Measurements from ENCODE around the gene DLK2. TPM values are rescaled to one million over a fixed set of nuclear protein-coding genes. Genes with fewer than 3 reads are reported as not detected.
A peak's percentile ranks its signal among the peaks of the same experiment; 100 is the strongest.

DLK2 gene
- total and polyA plus RNA-seq, 7 experiments from 2014 or later, result 0.30 to 1.6 (median 0.56) TPM

DNA sequence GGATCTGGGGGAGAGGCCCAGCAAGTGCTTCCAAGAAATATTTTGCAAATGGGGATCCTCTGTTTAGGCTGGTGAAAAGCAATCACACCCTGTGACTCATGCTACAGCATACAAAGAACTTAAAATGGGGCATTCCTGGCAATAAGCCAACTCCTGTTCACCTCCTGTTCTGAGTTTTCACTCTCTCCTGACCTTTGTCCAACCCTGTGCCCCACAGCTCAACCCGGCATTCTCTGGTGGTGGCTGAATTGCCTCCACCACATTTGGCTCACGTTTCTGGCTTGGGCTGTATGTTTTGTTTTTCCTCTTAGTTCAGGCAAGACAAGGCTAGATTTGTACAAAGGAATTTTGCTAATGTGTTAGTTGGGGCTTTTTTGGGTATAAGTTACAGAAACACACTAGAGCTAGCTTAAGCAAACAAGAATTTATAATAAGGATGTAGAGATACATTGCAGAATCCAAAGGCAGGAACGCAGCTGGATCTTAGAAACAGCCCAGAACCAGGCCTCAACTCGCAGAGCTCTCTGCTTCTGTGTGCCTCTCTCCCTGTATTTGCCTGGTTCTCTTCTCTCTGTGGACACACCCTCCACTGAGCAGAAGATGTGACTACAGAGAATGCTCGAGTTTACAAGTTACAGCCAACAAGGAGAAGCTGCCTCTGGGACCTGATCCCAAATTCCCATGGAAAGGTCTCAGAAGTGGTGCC is 18.6 kb downstream of the DLK2 start:
- H3K4me1 ChIP-seq (ENCODE audit: control insufficient read depth in 2 of 2, insufficient read depth in 2 of 2, low read length in 2 of 2), result no peaks in the 10 kb centered on the region
- H3K9me3 ChIP-seq (ENCODE audit: control insufficient read depth in 2 of 3, low read length in 3 of 3), result no peaks in the 10 kb centered on the region
- H3K4me3 ChIP-seq (ENCODE audit: low read length), result no peak overlapping the region
- intact Hi-C loops (cut with micrococcal nuclease), result no loop called here
- no peaks in the 10 kb centered on the region for H3K27me3 ChIP-seq (ENCODE audit: control insufficient read depth in 2 of 2, insufficient read depth in 2 of 2, low read length in 2 of 2)
- ATAC-seq, result no peak
- DNase-seq, result no peak
- ChIA-PET POLR2A (interaction anchor here (0.6 to 1.2 kb wide), 4 partner anchors 10 to 1442 kb away, joined by 3 read pairs; partner anchors contain the start of gene ABCC10), CTCF (interaction anchor here (1.4 kb wide), 1 partner anchor 71 kb away, joined by 3 read pairs; no protein-coding TSS in a partner anchor)
- peaks cover 0 to 52% (median 0%) of the 10 kb centered on the region in 3 experiments for H3K36me3 ChIP-seq (ENCODE audit: control insufficient read depth in 2 of 3, insufficient read depth in 3 of 3, low read length in 3 of 3)
- no peak overlapping the region for H3K4me3 Mint-ChIP-seq
- peak overlapping the region in 4 of 9 donors; percentile 20 to 64 (median 38) for H3K27ac Mint-ChIP-seq
- H3K27ac ChIP-seq (ENCODE audit: low read depth, low read length), result no peak overlapping the region
- no peaks in the 10 kb centered on the region for H3K27me3 Mint-ChIP-seq
- H3K9me3 Mint-ChIP-seq, result no peaks in the 10 kb centered on the region
- H3K4me1 Mint-ChIP-seq, result peaks cover 0 to 5% (median 4%) of the 10 kb centered on the region in 7 donors
- peaks cover 0 to 17% (median 2%) of the 10 kb centered on the region in 5 donors for H3K36me3 Mint-ChIP-seq

- no peak for DNase-seq
- H3K27ac ChIP-seq (ENCODE audit: low read depth, low read length), result no peak overlapping the region
- intact Hi-C loops (cut with micrococcal nuclease), result no loop called here
- peaks cover 0 to 7% (median 7%) of the 10 kb centered on the region in 7 donors for H3K4me1 Mint-ChIP-seq
- CTCF ChIA-PET, result interaction anchor here (0.7 to 1.4 kb wide), 2 partner anchors 70 to 72 kb away, joined by 3 read pairs; no protein-coding TSS in a partner anchor
- H3K36me3 ChIP-seq (ENCODE audit: control insufficient read depth in 2 of 3, insufficient read depth in 3 of 3, low read length in 3 of 3), result peaks cover 0 to 51% (median 0%) of the 10 kb centered on the region in 3 experiments
- H3K27me3 ChIP-seq (ENCODE audit: control insufficient read depth in 2 of 2, insufficient read depth in 2 of 2, low read length in 2 of 2), result no peaks in the 10 kb centered on the region
- H3K27me3 Mint-ChIP-seq, result no peaks in the 10 kb centered on the region
- POLR2A ChIA-PET, result interaction anchor here (0.6 kb wide), 1 partner anchor 217 kb away, joined by 3 read pairs; no protein-coding TSS in a partner anchor
- H3K4me3 Mint-ChIP-seq, result no peak overlapping the region
- peaks cover 0 to 20% (median 4%) of the 10 kb centered on the region in 5 donors for H3K36me3 Mint-ChIP-seq
- H3K9me3 ChIP-seq (ENCODE audit: control insufficient read depth in 2 of 3, low read length in 3 of 3), result no peaks in the 10 kb centered on the region
- ATAC-seq, result no peak
- no peaks in the 10 kb centered on the region for H3K4me1 ChIP-seq (ENCODE audit: control insufficient read depth in 2 of 2, insufficient read depth in 2 of 2, low read length in 2 of 2)
- no peaks in the 10 kb centered on the region for H3K9me3 Mint-ChIP-seq
- no peak overlapping the region for H3K4me3 ChIP-seq (ENCODE audit: low read length)
- peak overlapping the region in 1 of 9 donors; percentile 52 for H3K27ac Mint-ChIP-seq
Measured at GRCh38 chr6:43435682-43436437, 19.5 kb downstream of the DLK2 start.

- no peak for DNase-seq
- Mint-ChIP-seq H3K36me3 (peaks cover 0 to 20% (median 4%) of the 10 kb centered on the region in 5 donors), H3K27me3 (no peaks in the 10 kb centered on the region), H3K27ac (peak overlapping the region in 1 of 9 donors; percentile 47), H3K4me3 (no peak overlapping the region), H3K4me1 (peaks cover 0 to 14% (median 7%) of the 10 kb centered on the region in 7 donors), H3K9me3 (no peaks in the 10 kb centered on the region)
- H3K27ac ChIP-seq (ENCODE audit: low read depth, low read length), result no peak overlapping the region
- ChIA-PET CTCF (no interaction called here), POLR2A (no interaction called here)
- H3K4me1 ChIP-seq (ENCODE audit: control insufficient read depth in 2 of 2, insufficient read depth in 2 of 2, low read length in 2 of 2), result no peaks in the 10 kb centered on the region
- no peak overlapping the region for H3K4me3 ChIP-seq (ENCODE audit: low read length)
- intact Hi-C loops (cut with micrococcal nuclease), result no loop called here
- H3K27me3 ChIP-seq (ENCODE audit: control insufficient read depth in 2 of 2, insufficient read depth in 2 of 2, low read length in 2 of 2), result no peaks in the 10 kb centered on the region
- no peaks in the 10 kb centered on the region for H3K9me3 ChIP-seq (ENCODE audit: control insufficient read depth in 2 of 3, low read length in 3 of 3)
- H3K36me3 ChIP-seq (ENCODE audit: control insufficient read depth in 2 of 3, insufficient read depth in 3 of 3, low read length in 3 of 3), result peaks cover 0 to 49% (median 0%) of the 10 kb centered on the region in 3 experiments
- no peak for ATAC-seq
Measured at GRCh38 chr6:43434943-43435342, 20.4 kb downstream of the DLK2 start.

DNA sequence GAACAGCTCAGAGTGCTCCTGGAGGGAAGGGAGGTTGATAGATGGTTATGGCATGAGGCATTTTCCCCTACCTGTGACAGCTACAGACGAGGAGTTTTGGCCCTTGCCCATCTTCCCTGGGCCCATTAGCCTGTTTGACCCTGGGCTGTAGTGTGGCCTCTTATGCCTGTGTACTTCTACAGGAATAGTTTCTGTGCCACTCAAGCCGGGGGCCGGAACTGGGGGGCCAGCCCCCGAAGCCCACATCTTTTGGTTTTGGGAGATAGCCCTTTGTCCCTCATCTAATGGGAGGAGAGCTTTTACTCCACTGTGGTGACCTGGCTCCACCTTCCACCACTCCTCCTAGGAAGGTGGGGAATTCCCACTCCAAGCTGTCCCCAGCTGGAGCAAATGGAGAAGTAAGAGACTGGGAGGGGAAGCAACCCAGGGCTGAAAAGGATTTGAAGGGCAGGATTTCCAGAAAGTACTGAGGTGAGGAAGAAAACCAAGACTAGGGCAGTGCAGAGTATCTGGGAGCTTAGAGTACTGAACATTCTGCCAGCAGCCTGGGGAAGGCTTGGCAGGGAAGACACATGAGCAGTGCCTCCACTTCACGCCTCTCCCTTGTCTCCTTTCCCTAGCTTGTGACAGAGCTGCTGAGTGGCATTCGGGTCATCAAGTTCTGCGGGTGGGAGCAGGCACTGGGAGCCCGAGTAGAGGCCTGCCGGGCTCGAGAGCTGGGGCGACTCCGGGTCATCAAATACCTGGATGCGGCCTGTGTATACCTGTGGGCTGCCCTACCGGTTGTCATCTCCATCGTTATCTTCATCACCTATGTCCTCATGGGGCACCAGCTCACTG is 21.1 kb downstream of the DLK2 start:
- ChIA-PET CTCF (no interaction called here), POLR2A (no interaction called here)
- Mint-ChIP-seq H3K27me3 (no peaks in the 10 kb centered on the region), H3K36me3 (peaks cover 0 to 20% (median 4%) of the 10 kb centered on the region in 5 donors), H3K9me3 (no peaks in the 10 kb centered on the region), H3K4me3 (no peak overlapping the region), H3K4me1 (peaks cover 0 to 16% (median 7%) of the 10 kb centered on the region in 7 donors), H3K27ac (peak overlapping the region in 4 of 9 donors; percentile 10 to 60 (median 33))
- Histone ChIP-seq H3K4me3 (ENCODE audit: low read length) (no peak overlapping the region), H3K27me3 (ENCODE audit: control insufficient read depth in 2 of 2, insufficient read depth in 2 of 2, low read length in 2 of 2) (no peaks in the 10 kb centered on the region), H3K36me3 (ENCODE audit: control insufficient read depth in 2 of 3, insufficient read depth in 3 of 3, low read length in 3 of 3) (peaks cover 0 to 49% (median 0%) of the 10 kb centered on the region in 3 experiments), H3K9me3 (ENCODE audit: control insufficient read depth in 2 of 3, low read length in 3 of 3) (no peaks in the 10 kb centered on the region), H3K4me1 (ENCODE audit: control insufficient read depth in 2 of 2, insufficient read depth in 2 of 2, low read length in 2 of 2) (no peaks in the 10 kb centered on the region), H3K27ac (ENCODE audit: low read depth, low read length) (no peak overlapping the region)
- no peak for ATAC-seq
- DNase-seq, result no peak
- intact Hi-C loops (cut with micrococcal nuclease), result no loop called here

- no peaks in the 10 kb centered on the region for H3K27me3 Mint-ChIP-seq
- no peaks in the 10 kb centered on the region for H3K9me3 Mint-ChIP-seq
- H3K27ac Mint-ChIP-seq, result no peak overlapping the region
- peaks cover 0 to 40% (median 0%) of the 10 kb centered on the region in 3 experiments for H3K36me3 ChIP-seq (ENCODE audit: control insufficient read depth in 2 of 3, insufficient read depth in 3 of 3, low read length in 3 of 3)
- H3K27me3 ChIP-seq (ENCODE audit: control insufficient read depth in 2 of 2, insufficient read depth in 2 of 2, low read length in 2 of 2), result no peaks in the 10 kb centered on the region
- no peaks in the 10 kb centered on the region for H3K9me3 ChIP-seq (ENCODE audit: control insufficient read depth in 2 of 3, low read length in 3 of 3)
- peaks cover 10 to 27% (median 17%) of the 10 kb centered on the region in 7 donors for H3K4me1 Mint-ChIP-seq
- DNase-seq (no peak), ATAC-seq (no peak)
- intact Hi-C loops (cut with micrococcal nuclease), result no loop called here
- ChIA-PET CTCF (interaction anchor here (0.7 kb wide), 1 partner anchor 74 kb away, joined by 3 read pairs; no protein-coding TSS in a partner anchor), POLR2A (interaction anchor here (0.6 to 1.0 kb wide), 2 partner anchors 9 to 11 kb away, joined by 3 read pairs; no protein-coding TSS in a partner anchor)
- H3K36me3 Mint-ChIP-seq, result peaks cover 0 to 20% (median 4%) of the 10 kb centered on the region in 5 donors
- H3K4me3 Mint-ChIP-seq, result no peak overlapping the region
- no peak overlapping the region for H3K27ac ChIP-seq (ENCODE audit: low read depth, low read length)
- peaks cover 10% of the 10 kb centered on the region in 2 donors for H3K4me1 ChIP-seq (ENCODE audit: control insufficient read depth in 2 of 2, insufficient read depth in 2 of 2, low read length in 2 of 2)
- H3K4me3 ChIP-seq (ENCODE audit: low read length), result no peak overlapping the region
Measured at GRCh38 chr6:43433148-43433547, 22.2 kb downstream of the DLK2 start.

Measured in naive thymus-derived CD4-positive, alpha-beta T cell (primary cell).